Renal cortex interstitium (tissue), 11 donors: ENCODE measurements around the gene LGI2. TPM values are rescaled to one million over a fixed set of nuclear protein-coding genes. Genes with fewer than 3 reads are reported as not detected.

ENCODE experiments used
- DNase-seq, 11 donors: peaks; one replicate each; pipeline ENCODE4 v3.0.0-alpha.2; 2013; ENCODE audit warnings: low read depth in 9 of 11, low spot score in 4 of 11; ENCODE audit errors: extremely low read depth in 1 of 11
- polyA plus RNA-seq, 3 donors: library from polyadenylated mRNA; unstranded; fragments of 120-200 nt; gene quantifications; one replicate each; pipeline ENCODE4 v1.2.1, GENCODE V29; 2013; ENCODE audit not compliant: insufficient read length in 3 of 3

LGI2 gene
- polyA plus RNA-seq, 3 donors, result 31.9 to 36.8 (median 33.9) TPM

GRCh38 chr4:24978291-24979075 lies 52.3 kb downstream of the LGI2 start:
- no peak for DNase-seq

GRCh38 chr4:24975510-24975909 lies 55.2 kb downstream of the LGI2 start:
- no peak for DNase-seq

GRCh38 chr4:24973747-24974601 lies 56.8 kb downstream of the LGI2 start:
- DNase-seq, result peak in 7 of 11 donors; percentile 26 to 63 (median 50)

- no peak for DNase-seq
These were observed 57.4 kb downstream of the LGI2 start for GRCh38 chr4:24973404-24973746.

GRCh38 chr4:24971192-24971591 lies 59.6 kb downstream of the LGI2 start:
- DNase-seq, result no peak

- DNase-seq, result no peak
These were observed 60.1 kb downstream of the LGI2 start for GRCh38 chr4:24970635-24971034.

- DNase-seq, result no peak
These were observed 60.6 kb downstream of the LGI2 start for GRCh38 chr4:24970191-24970590.

- DNase-seq, result no peak
These were observed 61.3 kb downstream of the LGI2 start for GRCh38 chr4:24969486-24969885.

GRCh38 chr4:24968992-24969391 lies 61.8 kb downstream of the LGI2 start:
- DNase-seq, result no peak

- no peak for DNase-seq
These were observed 62.5 kb downstream of the LGI2 start for GRCh38 chr4:24968278-24968677.

GRCh38 chr4:24967346-24967745 lies 63.4 kb downstream of the LGI2 start:
- DNase-seq, result no peak

- DNase-seq, result no peak
These were observed 64.7 kb downstream of the LGI2 start for GRCh38 chr4:24966076-24966475.

- no peak for DNase-seq
These were observed 65.1 kb downstream of the LGI2 start for GRCh38 chr4:24965627-24966026.

GRCh38 chr4:24963277-24963676 lies 67.5 kb downstream of the LGI2 start:
- no peak for DNase-seq

- DNase-seq, result no peak
These were observed 72.9 kb downstream of the LGI2 start for GRCh38 chr4:24957886-24958285.

- no peak for DNase-seq
These were observed 74.0 kb downstream of the LGI2 start for GRCh38 chr4:24956763-24957162.

- no peak for DNase-seq
These were observed 74.7 kb downstream of the LGI2 start for GRCh38 chr4:24956091-24956490.

GRCh38 chr4:24952667-24953066 lies 78.1 kb downstream of the LGI2 start:
- no peak for DNase-seq

- DNase-seq, result no peak
These were observed 80.8 kb downstream of the LGI2 start for GRCh38 chr4:24949970-24950369.
